Measurements from ENCODE around the gene CNTLN.
"Not testable (repeated sequence)": the region's sequence is repeated elsewhere in the genome, so short reads cannot be mapped to it uniquely, and the experiment has no call there.

The CNTLN gene

GRCh38 chr9:17521100-17521855 is 386.4 kb downstream of the CNTLN start:
- H3K27me3 ChIP-seq (ENCODE audit: insufficient read depth, poor library complexity, severe bottlenecking): no peaks in the 10 kb centered on the region
- DNase-seq (ENCODE audit: low read depth in 1 of 2, low spot score in 1 of 2): no peak
- H3K27ac ChIP-seq (replicated peaks): no peak overlapping the region
- TF ChIP-seq GABPA (IDR thresholded peaks at IDR 0.05; ENCODE audit: low read depth) (no peak), REST (IDR thresholded peaks at IDR 0.05; ENCODE audit: insufficient replicate concordance, low read depth) (no peak), CTCF (IDR thresholded peaks at IDR 0.05; ENCODE audit: insufficient read depth, low read length) (no peak), POLR2AphosphoS5 (IDR thresholded peaks at IDR 0.05; ENCODE audit: low read depth) (no peak), SPI1 (IDR thresholded peaks at IDR 0.05; ENCODE audit: borderline replicate concordance, low read depth) (no peak)
- H3K4me3 ChIP-seq (replicated peaks; ENCODE audit: insufficient read depth, low read length): no peak overlapping the region

- H3K27ac ChIP-seq (replicated peaks); H3K27me3 ChIP-seq (ENCODE audit: insufficient read depth, poor library complexity, severe bottlenecking); H3K4me3 ChIP-seq (replicated peaks; ENCODE audit: insufficient read depth, low read length): not testable (repeated sequence)
- peak in 1 of 2 experiments; percentile 9 for DNase-seq (ENCODE audit: low read depth in 1 of 2, low spot score in 1 of 2)
These were observed 391.9 kb downstream of the CNTLN start for GRCh38 chr9:17526726-17527125.

GRCh38 chr9:17528859-17529258 is 394.0 kb downstream of the CNTLN start:
- no peak for DNase-seq (ENCODE audit: low read depth in 1 of 2, low spot score in 1 of 2)
- Histone ChIP-seq H3K4me3 (replicated peaks; ENCODE audit: insufficient read depth, low read length) (no peak overlapping the region), H3K27me3 (ENCODE audit: insufficient read depth, poor library complexity, severe bottlenecking) (no peaks in the 10 kb centered on the region), H3K27ac (replicated peaks) (no peak overlapping the region)
- TF ChIP-seq POLR2AphosphoS5 (IDR thresholded peaks at IDR 0.05; ENCODE audit: low read depth): no peak
- TF ChIP-seq REST (IDR thresholded peaks at IDR 0.05; ENCODE audit: insufficient replicate concordance, low read depth): no peak
- TF ChIP-seq GABPA (IDR thresholded peaks at IDR 0.05; ENCODE audit: low read depth): no peak

- TF ChIP-seq REST (IDR thresholded peaks at IDR 0.05; ENCODE audit: insufficient replicate concordance, low read depth) (no peak), CTCF (IDR thresholded peaks at IDR 0.05; ENCODE audit: insufficient read depth, low read length) (no peak), SPI1 (IDR thresholded peaks at IDR 0.05; ENCODE audit: borderline replicate concordance, low read depth) (no peak), POLR2AphosphoS5 (IDR thresholded peaks at IDR 0.05; ENCODE audit: low read depth) (no peak), GABPA (IDR thresholded peaks at IDR 0.05; ENCODE audit: low read depth) (no peak)
- no peak overlapping the region for H3K27ac ChIP-seq (replicated peaks)
- H3K27me3 ChIP-seq (ENCODE audit: insufficient read depth, poor library complexity, severe bottlenecking): no peaks in the 10 kb centered on the region
- peak in 1 of 2 experiments; percentile 7 for DNase-seq (ENCODE audit: low read depth in 1 of 2, low spot score in 1 of 2)
- H3K4me3 ChIP-seq (replicated peaks; ENCODE audit: insufficient read depth, low read length): no peak overlapping the region
These were observed 396.9 kb downstream of the CNTLN start for GRCh38 chr9:17531642-17532254.
